GM10248 (cell line): ENCODE data around the gene MIA.

Source experiments
- CTCF ChIA-PET: fragments of 300-600 bp; sonication (Branson Sonifier 250); formaldehyde crosslinking; extraction: SDS; loops from one replicate; lab custom pipeline; 2021; ENCODE audit warnings: antibody characterized with exemption; lab: Yijun Ruan, JAX
- POLR2A ChIA-PET: fragments of 350-650 bp; sonication (Branson Sonifier 250); formaldehyde crosslinking; extraction: SDS; loops from one replicate; lab custom pipeline; 2020; ENCODE audit warnings: antibody characterized with exemption; lab: Yijun Ruan, JAX
- DNase-seq: peaks from one replicate; pipeline ENCODE4 v3.0.0; 2012; ENCODE audit errors: extremely low spot score
- TF ChIP-seq, protein P1 (sequence below): IDR thresholded peaks from 2 replicates; pipeline ENCODE4 v1.5.1; 2012; ENCODE audit warnings: mild to moderate bottlenecking, low read depth; ENCODE audit errors: extremely low read depth, missing control alignments, control extremely low read depth

Gene MIA

DNA sequence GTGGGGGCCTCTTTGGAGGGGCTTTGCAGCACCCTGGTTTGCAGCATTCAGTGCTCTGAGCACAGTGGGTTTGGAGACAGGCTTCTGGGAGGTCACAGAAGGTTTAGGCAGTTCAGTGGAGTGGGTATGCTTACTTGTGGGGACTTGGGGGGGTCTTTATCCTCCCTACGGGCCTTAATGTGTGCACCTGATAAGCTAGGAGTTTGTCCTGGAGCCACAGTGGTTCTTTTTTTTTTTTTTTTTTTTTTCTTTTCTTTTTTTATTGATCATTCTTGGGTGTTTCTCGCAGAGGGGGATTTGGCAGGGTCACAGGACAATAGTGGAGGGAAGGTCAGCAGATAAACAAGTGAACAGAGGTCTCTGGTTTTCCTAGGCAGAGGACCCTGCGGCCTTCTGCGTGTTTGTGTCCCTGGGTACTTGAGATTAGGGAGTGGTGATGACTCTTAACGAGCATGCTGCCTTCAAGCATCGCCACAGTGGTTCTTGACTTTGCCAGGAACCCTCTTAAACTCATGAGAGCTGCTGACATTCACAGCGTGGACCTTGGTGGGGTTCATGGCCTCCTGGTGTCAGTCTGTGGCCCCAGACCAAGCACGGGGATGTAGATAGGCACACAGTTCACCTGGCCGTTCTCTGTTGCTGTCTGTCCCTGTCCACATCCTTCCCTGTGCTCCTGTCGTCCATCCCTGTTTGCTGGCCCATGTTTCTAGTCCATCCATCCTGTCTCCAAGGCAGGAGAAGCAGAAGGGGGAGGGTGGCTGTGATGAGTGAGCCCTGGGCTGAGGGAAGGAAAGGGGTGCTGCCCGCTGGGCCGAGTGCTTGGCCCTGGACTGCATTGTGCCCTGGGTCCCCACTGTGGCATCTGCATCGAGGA lies 26.3 kb downstream of the MIA start:
- CTCF ChIA-PET: interaction anchor here (1.3 to 2.4 kb wide), 2 partner anchors 18 to 36 kb away, joined by 3 to 9 read pairs; no protein-coding TSS in a partner anchor
- POLR2A ChIA-PET: interaction anchor here (0.6 to 1.4 kb wide), 2 partner anchors 24 to 47 kb away, joined by 3 to 5 read pairs; partner anchors contain the start of gene RAB4B
- TF ChIP-seq, protein P1, sequence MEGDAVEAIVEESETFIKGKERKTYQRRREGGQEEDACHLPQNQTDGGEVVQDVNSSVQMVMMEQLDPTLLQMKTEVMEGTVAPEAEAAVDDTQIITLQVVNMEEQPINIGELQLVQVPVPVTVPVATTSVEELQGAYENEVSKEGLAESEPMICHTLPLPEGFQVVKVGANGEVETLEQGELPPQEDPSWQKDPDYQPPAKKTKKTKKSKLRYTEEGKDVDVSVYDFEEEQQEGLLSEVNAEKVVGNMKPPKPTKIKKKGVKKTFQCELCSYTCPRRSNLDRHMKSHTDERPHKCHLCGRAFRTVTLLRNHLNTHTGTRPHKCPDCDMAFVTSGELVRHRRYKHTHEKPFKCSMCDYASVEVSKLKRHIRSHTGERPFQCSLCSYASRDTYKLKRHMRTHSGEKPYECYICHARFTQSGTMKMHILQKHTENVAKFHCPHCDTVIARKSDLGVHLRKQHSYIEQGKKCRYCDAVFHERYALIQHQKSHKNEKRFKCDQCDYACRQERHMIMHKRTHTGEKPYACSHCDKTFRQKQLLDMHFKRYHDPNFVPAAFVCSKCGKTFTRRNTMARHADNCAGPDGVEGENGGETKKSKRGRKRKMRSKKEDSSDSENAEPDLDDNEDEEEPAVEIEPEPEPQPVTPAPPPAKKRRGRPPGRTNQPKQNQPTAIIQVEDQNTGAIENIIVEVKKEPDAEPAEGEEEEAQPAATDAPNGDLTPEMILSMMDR: no peak
- no peak for DNase-seq

DNA sequence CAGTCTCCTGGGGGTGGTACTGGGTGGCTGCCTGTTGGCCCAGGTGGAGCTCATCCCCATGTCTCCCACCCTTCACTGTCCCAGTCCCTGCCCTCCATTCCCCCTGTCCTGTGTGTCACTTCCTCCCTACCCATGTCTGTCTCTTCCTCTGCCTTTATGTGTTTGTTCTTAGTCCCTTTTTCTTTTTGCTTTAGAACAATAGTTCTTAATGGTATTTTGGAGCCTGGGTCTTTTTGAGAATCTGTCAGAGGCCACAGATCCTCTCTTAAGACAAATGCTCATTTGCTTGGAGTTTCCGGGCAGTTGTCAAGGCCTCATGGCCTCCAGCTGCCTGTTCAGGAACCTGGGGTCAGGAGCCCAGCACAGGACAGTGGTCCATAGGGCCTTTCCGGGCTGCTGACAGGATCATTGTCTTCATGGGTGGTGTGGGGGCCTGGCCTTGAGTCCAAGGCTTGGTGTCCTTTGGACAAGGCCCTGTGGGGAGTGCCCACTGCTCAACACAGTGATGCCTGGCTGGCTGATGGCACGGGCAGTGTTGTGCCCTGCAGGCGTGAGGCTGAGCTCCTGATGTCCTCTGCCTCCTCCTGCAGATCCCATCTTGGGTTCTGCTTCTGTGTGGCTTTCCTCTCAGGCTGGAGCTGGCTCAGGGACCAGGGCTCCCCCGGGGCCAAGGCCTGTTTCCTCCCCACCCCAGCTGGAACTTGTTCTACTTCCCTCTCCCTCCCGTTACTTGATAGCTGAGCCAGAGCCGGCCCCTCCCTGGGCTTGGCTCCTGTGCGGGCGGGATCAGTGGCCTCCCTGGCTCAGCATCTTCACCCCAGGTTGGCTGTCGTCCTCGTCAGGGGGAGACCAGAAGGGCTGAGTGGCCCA lies 27.2 kb downstream of the MIA start:
- ChIA-PET CTCF (interaction anchor here (1.3 to 2.4 kb wide), 3 partner anchors 17 to 86 kb away, joined by 3 to 9 read pairs (median 3); partner anchors contain the start of genes COQ8B and ITPKC), POLR2A (interaction anchor here (0.6 to 1.4 kb wide), 2 partner anchors 25 to 48 kb away, joined by 3 to 5 read pairs; partner anchors contain the start of gene RAB4B)
- DNase-seq: no peak
- TF ChIP-seq, protein P1: no peak

DNA sequence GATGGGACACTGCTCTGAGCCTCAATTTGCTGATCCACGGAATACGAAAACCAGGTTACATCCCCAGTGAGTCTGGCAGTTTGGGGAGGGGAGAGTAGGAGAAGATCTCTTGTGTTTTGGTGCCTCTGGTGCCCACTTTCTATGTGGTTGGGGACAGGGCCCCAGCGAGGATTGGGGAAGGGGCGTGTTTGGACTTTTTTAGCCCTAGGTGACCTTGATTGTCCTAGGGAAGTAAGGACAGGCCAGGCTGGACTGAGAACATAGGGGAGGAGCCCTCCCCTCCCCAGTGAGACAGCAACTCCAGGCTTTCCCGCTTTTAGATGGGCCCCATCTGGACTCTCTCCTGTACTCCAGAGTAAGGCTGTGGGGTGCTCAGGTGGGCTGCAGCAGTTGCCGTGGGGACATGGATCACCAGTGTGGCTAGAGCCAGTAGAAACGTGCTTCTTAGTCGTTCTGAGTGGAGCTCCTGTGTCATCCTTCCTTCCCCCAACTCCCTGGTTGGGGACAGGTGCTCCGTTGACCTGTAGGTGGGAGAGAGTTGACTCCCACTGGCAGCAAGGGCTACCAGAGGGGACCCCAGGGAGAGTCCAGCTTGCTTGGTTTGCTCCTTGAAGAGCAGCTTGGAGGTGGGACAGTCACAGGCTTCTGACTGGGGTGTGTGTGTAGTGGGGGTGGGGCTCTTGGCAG lies 28.0 kb downstream of the MIA start:
- ChIA-PET CTCF (interaction anchor here (1.3 to 2.4 kb wide), 2 partner anchors 16 to 86 kb away, joined by 3 to 9 read pairs; partner anchors contain the start of genes COQ8B and ITPKC), POLR2A (no interaction called here)
- TF ChIP-seq, protein P1: no peak
- no peak for DNase-seq

DNA sequence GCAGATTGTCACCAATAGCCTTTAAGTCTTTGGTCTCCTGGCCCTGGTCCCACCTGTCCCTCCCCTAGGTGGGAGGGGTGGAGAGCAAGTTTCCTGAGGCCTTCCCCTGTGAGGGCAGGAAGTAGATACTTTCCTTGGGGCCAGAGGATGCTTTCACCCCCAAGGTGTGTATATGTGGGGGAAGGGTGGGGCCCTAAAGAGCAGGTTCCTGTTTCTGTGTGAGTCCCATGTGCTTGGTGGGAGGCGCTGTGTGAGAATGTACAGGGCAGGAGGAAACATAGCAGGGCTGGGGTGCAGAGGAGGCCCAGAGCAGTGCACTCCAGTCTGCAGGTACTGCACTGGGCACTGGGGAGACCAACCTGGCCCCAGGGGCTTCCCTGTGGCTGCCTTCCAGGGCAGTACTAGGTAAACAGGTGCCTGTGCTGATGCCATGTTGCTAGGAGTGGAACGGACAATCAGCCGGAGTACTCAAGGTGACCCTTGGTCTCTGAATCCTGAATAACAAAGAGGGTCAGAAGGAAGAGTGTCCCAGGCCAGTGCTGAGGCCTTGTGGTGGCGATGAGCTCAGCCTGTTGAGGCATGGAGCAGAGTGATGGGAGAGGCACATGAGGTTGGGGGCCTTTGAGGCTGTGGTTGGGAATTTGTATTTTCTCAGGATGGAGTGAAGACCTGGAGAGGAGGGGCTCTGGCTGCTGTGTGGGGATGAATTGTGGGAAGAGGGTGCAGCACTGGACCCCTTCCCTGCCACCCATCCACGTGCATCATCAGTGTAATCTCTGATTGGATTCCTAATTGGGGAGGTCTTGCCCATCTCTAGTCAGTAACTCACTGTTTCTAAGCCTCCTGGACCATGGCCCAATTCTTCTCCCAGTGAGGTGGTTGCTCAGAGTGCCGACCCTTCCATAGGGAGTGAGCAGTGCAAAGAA lies 28.8 kb downstream of the MIA start:
- TF ChIP-seq, protein P1: no peak
- CTCF ChIA-PET: interaction anchor here (2.4 kb wide), 1 partner anchor 16 kb away, joined by 9 read pairs; no protein-coding TSS in a partner anchor
- DNase-seq: peak; percentile 62
- POLR2A ChIA-PET: no interaction called here

DNA sequence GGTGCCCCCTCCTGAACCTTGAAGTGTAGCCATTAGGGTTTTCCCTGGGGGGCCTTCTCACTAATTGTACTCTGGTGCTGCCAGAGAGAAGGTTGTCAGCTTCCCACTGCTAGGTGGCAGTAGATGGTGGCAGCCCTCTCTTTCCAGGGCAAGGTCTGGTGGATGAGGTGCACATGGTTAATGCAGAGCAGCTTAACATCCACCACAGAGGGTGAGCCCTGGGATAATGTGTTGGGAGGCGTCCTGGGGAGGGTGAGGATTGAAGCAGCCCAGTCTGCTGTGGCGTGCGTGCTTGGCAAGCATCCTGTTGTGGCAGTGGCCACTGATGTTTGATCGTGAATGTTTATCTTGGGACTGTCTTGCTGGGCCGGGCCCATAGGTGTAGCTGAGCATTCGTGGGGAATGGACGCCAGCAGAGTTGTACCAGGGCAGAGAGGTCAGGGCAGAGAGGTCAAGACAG lies 29.5 kb downstream of the MIA start:
- POLR2A ChIA-PET: no interaction called here
- CTCF ChIA-PET: interaction anchor here (1.1 to 2.6 kb wide), 4 partner anchors 12 to 142 kb away, joined by 3 to 14 read pairs (median 10); no protein-coding TSS in a partner anchor
- TF ChIP-seq, protein P1: no peak
- no peak for DNase-seq
